Amniotic epithelial cell (primary cell): ENCODE data around the gene BORCS5.
"Not testable (repeated sequence)": the region's sequence is repeated elsewhere in the genome, so short reads cannot be mapped to it uniquely, and the experiment has no call there.

ENCODE experiments used
- DNase-seq: peaks from one replicate; pipeline ENCODE4 v3.0.0-alpha.2; 2010; ENCODE audit warnings: low read depth

BORCS5 gene

GRCh38 chr12:12356896-12357718, at the start of gene BORCS5:
TSS of gene BORCS5 (plus strand) at chr12:12357078. CDS start at chr12:12357452, 374 bp downstream.
- DNase-seq, result peak; percentile 87

GRCh38 chr12:12310695-12311094, 46.2 kb upstream of the BORCS5 start:
- DNase-seq, result not testable (repeated sequence)

- DNase-seq, result no peak
Observed at GRCh38 chr12:12315838-12316237, 41.0 kb upstream of the BORCS5 start.

DNA sequence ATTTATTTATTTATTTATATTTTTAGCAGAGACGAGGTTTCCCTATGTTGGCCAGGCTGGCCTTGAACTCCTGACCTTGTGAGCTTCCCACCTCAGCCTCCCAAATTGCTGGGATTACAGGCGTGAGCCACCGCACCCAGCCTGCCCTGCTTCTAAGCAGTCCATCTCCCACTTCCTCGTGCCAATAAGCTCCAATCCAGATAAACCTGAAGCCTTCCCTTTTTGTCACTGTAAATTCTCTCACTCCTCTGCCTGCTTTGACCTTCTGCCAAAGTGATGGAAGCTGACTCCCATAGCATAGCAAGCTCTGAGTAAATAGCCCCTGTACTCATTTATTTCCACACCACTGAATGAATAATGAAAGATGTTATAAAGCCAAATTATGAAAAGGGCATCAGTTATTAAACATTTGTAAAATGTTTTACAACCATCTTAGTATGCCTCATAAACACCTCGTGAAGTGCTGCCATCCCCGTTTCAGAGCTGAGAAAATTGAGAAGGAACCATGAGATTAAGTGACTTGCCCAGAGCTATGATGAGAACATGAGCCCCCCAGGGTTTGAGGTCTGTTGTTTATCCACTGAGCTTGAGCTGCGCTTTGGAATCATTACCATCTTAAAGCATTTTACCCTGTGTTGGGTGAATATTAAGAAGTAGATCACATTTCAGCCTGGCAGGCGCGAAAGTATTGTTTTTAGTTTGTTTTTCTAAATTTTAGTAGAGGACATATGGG, 37.3 kb upstream of the BORCS5 start:
- DNase-seq, result no peak

DNA sequence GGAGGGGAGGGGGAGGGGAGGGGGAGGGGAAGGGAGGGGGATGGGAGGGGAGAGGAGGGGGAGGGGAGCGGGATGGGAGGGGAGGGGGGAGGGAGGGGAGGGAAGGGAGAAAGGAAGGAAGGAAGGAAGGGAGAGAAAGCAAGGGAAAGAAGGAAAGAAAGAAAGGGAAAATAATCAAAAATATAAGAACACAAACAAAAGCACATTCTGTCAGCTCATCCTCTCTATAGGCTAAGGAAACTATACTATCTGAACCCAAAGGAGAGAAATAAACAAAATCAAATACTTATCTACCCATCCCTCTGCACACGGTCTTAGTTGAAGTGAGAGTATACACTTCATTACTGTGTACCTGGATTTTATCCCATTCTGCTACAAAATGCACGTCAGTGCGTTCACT, 33.8 kb upstream of the BORCS5 start:
- DNase-seq, result no peak

- no peak for DNase-seq
Observed at GRCh38 chr12:12323591-12323990, 33.3 kb upstream of the BORCS5 start.

DNA sequence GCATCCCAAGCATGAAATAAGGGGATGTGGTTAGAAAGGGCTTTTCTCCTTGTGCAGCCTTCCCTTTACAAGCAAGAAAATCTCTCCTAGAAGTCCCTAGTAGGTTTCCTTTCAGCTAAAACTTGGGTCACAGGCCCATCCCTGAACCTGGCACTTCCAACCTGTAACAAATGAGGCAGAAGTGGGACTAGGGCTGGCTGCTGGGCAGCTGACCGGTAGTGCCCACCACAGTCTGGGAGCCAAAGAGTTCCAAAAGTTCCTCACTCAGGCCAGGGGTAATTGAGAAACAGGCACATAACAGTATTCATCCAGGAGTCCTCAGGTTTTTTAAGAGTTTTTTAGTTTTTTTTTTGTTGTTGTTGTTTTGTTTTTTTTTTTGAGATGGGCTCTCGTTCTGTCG, 30.6 kb upstream of the BORCS5 start:
- no peak for DNase-seq

DNA sequence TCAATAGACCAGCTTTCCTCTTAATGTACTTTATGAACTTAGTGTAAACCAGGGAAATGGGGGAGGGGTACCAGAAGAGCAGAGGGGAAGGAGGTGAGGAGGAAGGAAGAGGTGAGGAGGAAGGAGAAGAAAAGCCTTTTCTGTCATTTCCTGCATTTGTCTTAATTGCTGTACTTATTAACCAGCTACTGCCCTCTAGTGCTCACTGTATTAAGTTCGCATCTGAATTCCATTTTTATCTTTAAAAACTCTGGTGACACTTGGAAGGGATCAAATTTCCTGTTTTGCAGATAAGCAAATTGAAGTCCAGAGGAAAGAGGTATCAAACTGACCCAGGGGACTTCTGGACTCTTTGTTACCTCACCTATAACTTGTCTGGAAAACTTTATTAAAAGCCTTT, 29.1 kb upstream of the BORCS5 start:
- peak; percentile 64 for DNase-seq

GRCh38 chr12:12331244-12331771, 25.6 kb upstream of the BORCS5 start:
- peak; percentile 80 for DNase-seq

DNA sequence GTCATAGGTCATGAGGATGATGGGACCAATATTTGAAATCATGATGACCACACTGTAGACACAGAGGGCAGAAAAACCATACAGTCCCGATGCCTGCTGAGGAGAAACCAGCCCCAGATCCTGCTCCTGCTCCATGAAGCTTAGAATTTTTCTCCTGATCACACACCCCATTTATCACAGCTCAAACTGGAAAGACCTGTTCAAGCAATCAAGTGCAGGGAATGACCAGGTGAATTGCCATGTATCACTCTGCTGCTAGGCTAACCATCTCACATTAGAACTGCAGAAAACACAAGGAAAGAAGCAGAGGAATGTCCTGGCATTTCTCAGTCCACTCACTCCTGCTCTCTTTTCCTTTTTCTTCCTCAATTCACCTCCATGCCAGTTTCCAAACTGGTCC, 25.0 kb upstream of the BORCS5 start:
- DNase-seq, result no peak

DNA sequence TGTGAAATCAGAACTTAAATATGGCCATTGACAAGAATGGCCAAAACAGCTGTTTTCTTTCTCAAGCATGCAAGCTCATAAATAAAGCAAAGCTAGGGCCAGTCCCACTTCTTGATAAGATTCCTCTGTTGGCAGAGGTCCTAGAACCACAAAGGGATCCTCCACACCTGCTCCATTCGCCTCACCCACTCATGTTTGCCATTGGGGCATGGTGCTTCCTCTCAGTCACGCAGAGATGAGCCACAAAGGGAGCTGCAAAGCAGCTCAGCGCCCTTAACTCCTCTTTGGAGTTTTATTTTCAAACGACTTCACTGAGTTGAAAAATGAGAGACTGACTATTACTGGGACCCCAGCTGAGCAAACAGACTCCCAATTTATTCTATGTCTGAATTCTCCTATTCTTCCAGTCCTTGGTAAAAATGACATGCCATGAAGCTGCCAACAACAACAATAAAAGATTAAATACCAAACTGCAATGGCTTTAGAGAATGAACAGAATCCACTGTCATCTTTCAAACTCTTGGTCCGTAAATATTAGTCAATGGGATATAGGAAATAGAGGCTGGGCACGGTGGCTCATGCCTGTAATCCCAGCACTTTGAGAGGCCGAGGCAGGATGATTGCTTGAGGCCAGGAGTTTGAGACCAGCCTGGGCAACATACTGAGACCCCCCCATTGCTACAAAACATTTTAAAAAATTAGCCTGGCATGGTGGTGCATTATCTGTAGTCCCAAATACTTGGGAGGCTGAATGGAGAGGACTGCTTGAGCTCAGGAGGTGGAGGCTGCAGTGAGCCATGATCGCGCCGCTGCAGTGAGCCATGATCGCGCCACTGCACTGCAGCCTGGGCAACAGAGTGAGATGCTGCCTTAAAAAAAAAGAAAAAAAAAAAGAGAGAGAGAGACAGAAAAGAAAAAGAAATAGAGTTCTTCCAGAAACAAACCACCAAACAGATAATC, 23.2 kb upstream of the BORCS5 start:
- peak; percentile 89 for DNase-seq

GRCh38 chr12:12334367-12335040, 22.4 kb upstream of the BORCS5 start:
- peak; percentile 35 for DNase-seq

- peak; percentile 55 for DNase-seq
Observed at GRCh38 chr12:12336049-12336411, 20.8 kb upstream of the BORCS5 start.

GRCh38 chr12:12336511-12336910, 20.4 kb upstream of the BORCS5 start:
- no peak for DNase-seq

- DNase-seq, result no peak
Observed at GRCh38 chr12:12338527-12339168, 18.2 kb upstream of the BORCS5 start.

GRCh38 chr12:12349711-12350665, 6.9 kb upstream of the BORCS5 start, which contains the start of gene MANSC1:
TSS of gene MANSC1 (minus strand) at chr12:12350242. CDS start at chr12:12343314, 6,928 bp downstream.
- DNase-seq, result peak; percentile 8

DNA sequence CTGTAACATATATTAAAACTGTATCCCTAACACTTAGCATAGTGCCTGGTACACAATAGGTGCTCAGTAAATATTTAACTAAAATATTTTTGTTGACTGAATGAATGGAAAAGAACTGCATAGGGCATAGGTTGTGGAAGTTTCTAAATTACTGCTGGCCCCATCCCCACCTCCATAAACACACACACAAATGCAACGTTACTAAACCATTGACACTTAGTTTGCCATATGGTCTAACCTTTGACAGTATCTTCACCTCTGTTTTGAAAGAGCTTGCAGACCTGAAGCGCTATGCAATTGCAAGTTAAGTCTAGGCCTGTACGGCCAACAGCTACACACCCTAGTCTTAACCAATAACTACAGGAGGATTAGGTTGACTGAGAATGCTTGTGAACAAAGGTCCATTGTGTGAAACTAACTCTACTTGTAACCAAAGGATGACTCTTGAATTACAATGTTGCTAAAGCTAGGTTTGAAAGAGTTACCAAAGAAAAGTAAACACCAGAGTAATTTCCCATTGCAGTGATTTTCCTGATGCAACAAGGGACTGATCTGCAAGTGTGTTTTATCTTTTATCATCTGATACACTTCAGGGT, 5.9 kb upstream of the BORCS5 start:
- no peak for DNase-seq

GRCh38 chr12:12351468-12352185, 5.3 kb upstream of the BORCS5 start:
- DNase-seq, result not testable (repeated sequence)
